Mesenchymal stem cell (in vitro differentiated cells and primary cell): Measurements from ENCODE around the gene UTP18.

Experiments
- DNase-seq: peaks from one replicate; pipeline ENCODE4 v3.0.0-alpha.2; 2013
- H2AFZ ChIP-seq: one replicate; pipeline ENCODE4 v1.6.1; 2013; ENCODE audit warnings: low read depth, mild to moderate bottlenecking, control low read depth, inconsistent platforms, low read length, moderate library complexity
- H2AK5ac ChIP-seq: 2 replicates; pipeline ENCODE4 v1.6.1; 2013; ENCODE audit warnings: low read length, moderate library complexity, mild to moderate bottlenecking, inconsistent platforms; ENCODE audit not compliant: severe bottlenecking
- H2BK120ac ChIP-seq: one replicate; pipeline ENCODE4 v1.6.1; 2013; ENCODE audit warnings: low read depth, mild to moderate bottlenecking, inconsistent platforms, low read length, moderate library complexity
- H2BK12ac ChIP-seq, 2 experiments: one replicate each; pipeline ENCODE4 v1.6.1; 2013; ENCODE audit warnings: inconsistent platforms in 2 of 2, low read length in 2 of 2, mild to moderate bottlenecking in 2 of 2, moderate library complexity in 2 of 2, control low read depth in 1 of 2
- H2BK15ac ChIP-seq: one replicate; pipeline ENCODE4 v1.6.1; 2013; ENCODE audit warnings: mild to moderate bottlenecking, low read depth, inconsistent platforms; ENCODE audit not compliant: poor library complexity, severe bottlenecking
- H2BK5ac ChIP-seq: 2 replicates; pipeline ENCODE4 v1.6.1; 2013; ENCODE audit warnings: low read depth, mild to moderate bottlenecking, low read length, control low read depth, inconsistent platforms; ENCODE audit not compliant: poor library complexity, severe bottlenecking
- H3K14ac ChIP-seq, 2 experiments: one replicate each; pipeline ENCODE4 v1.6.1; 2013; ENCODE audit warnings: inconsistent platforms in 2 of 2, low read length in 2 of 2, control low read depth in 1 of 2, mild to moderate bottlenecking in 1 of 2, moderate library complexity in 1 of 2
- H3K18ac ChIP-seq, 2 experiments: one replicate each; pipeline ENCODE4 v1.6.1; 2013; ENCODE audit warnings: inconsistent platforms in 2 of 2, low read length in 2 of 2, control low read depth in 1 of 2, low read depth in 1 of 2, mild to moderate bottlenecking in 1 of 2
- H3K23ac ChIP-seq, 2 experiments: one replicate each; pipeline ENCODE4 v1.6.1; 2013; ENCODE audit warnings: inconsistent platforms in 2 of 2, low read length in 2 of 2, mild to moderate bottlenecking in 2 of 2, moderate library complexity in 2 of 2, control low read depth in 1 of 2
- H3K27ac ChIP-seq: 2 replicates; pipeline ENCODE4 v1.5.1; 2013; ENCODE audit warnings: mild to moderate bottlenecking, moderate library complexity, low read length, control low read depth, inconsistent platforms; ENCODE audit not compliant: poor library complexity, severe bottlenecking
- H3K27me3 ChIP-seq, 2 experiments: 2 replicates each; pipeline versions ENCODE4 v1.6.1 to v1.7.0; 2013; ENCODE audit warnings: low read length in 2 of 2, mild to moderate bottlenecking in 2 of 2, moderate library complexity in 2 of 2, control low read depth in 1 of 2, inconsistent platforms in 1 of 2; ENCODE audit not compliant: control insufficient read depth in 1 of 2, insufficient read depth in 1 of 2
- H3K36me3 ChIP-seq, 2 experiments: 2 replicates each; pipeline versions ENCODE4 v1.6.1 to v1.7.0; 2013; ENCODE audit warnings: low read length in 2 of 2, control low read depth in 1 of 2, inconsistent platforms in 1 of 2, low read depth in 1 of 2, mild to moderate bottlenecking in 1 of 2; ENCODE audit not compliant: insufficient read depth in 2 of 2, control insufficient read depth in 1 of 2
- H3K4ac ChIP-seq, 2 experiments: one replicate each; pipeline ENCODE4 v1.6.1; 2013; ENCODE audit warnings: inconsistent platforms in 2 of 2, low read length in 2 of 2, mild to moderate bottlenecking in 2 of 2, moderate library complexity in 2 of 2, control low read depth in 1 of 2, low read depth in 1 of 2
- H3K4me1 ChIP-seq: 2 replicates; pipeline ENCODE4 v1.6.1; 2013; ENCODE audit warnings: low read depth, low read length, control low read depth; ENCODE audit not compliant: control insufficient read depth, insufficient read depth
- H3K4me2 ChIP-seq: 2 replicates; pipeline ENCODE4 v1.6.1; 2013; ENCODE audit warnings: low read length, mild to moderate bottlenecking, inconsistent platforms; ENCODE audit not compliant: poor library complexity, severe bottlenecking
- H3K4me3 ChIP-seq, 2 experiments: 2 replicates each; pipeline versions ENCODE4 v1.5.1 to v1.7.0; 2013; ENCODE audit warnings: low read length in 2 of 2, mild to moderate bottlenecking in 2 of 2, control low read depth in 1 of 2, low read depth in 1 of 2; ENCODE audit not compliant: insufficient read depth in 1 of 2
- H3K79me1 ChIP-seq: replicated peaks from 2 replicates; pipeline ENCODE4 v1.6.1; 2013; ENCODE audit warnings: mild to moderate bottlenecking, control low read depth, low read length, inconsistent platforms; ENCODE audit not compliant: poor library complexity, severe bottlenecking
- H3K9ac ChIP-seq: 2 replicates; pipeline ENCODE4 v1.7.0; 2013; ENCODE audit warnings: mild to moderate bottlenecking, low read length, moderate library complexity
- H3K9me3 ChIP-seq: 2 replicates; pipeline ENCODE4 v1.7.0; 2013; ENCODE audit warnings: mild to moderate bottlenecking, low read length; ENCODE audit not compliant: control insufficient read depth
- H4K8ac ChIP-seq: one replicate; pipeline ENCODE4 v1.6.1; 2013; ENCODE audit warnings: inconsistent platforms, mild to moderate bottlenecking, low read length, moderate library complexity
- H4K91ac ChIP-seq: one replicate; pipeline ENCODE4 v1.6.1; 2013; ENCODE audit warnings: mild to moderate bottlenecking, low read length, inconsistent platforms
- WGBS: methylation state at CpG from one replicate; pipeline ENCODE4 v1.1.7; 2013; ENCODE audit warnings: mixed read lengths; 5-methylcytosine and 5-hydroxymethylcytosine counted together

UTP18 gene

GRCh38 chr17:51240275-51240674, 20.1 kb upstream of the UTP18 start:
- H3K4ac ChIP-seq: no peak overlapping the region
- H2AFZ ChIP-seq: no peak overlapping the region
- no peak overlapping the region for H3K27ac ChIP-seq
- H3K18ac ChIP-seq: no peak overlapping the region
- no peak overlapping the region for H2AK5ac ChIP-seq
- no peak overlapping the region for H3K4me3 ChIP-seq
- DNase-seq: no peak
- no peak overlapping the region for H2BK120ac ChIP-seq
- no peak overlapping the region for H2BK12ac ChIP-seq
- WGBS: no CpG with 5 or more reads among the region's 2 CpGs
- no peak overlapping the region for H3K9ac ChIP-seq
- no peak overlapping the region for H3K14ac ChIP-seq
- peaks cover 22% of the 10 kb centered on the region for H3K79me1 ChIP-seq
- peaks cover 3% of the 10 kb centered on the region in 2 experiments for H3K36me3 ChIP-seq
- no peaks in the 10 kb centered on the region for H3K9me3 ChIP-seq
- H3K27me3 ChIP-seq: no peaks in the 10 kb centered on the region
- no peak overlapping the region for H4K91ac ChIP-seq
- no peak overlapping the region for H3K4me2 ChIP-seq
- no peak overlapping the region for H2BK15ac ChIP-seq
- no peak overlapping the region for H3K23ac ChIP-seq
- no peaks in the 10 kb centered on the region for H3K4me1 ChIP-seq
- no peak overlapping the region for H4K8ac ChIP-seq
- no peak overlapping the region for H2BK5ac ChIP-seq

DNA sequence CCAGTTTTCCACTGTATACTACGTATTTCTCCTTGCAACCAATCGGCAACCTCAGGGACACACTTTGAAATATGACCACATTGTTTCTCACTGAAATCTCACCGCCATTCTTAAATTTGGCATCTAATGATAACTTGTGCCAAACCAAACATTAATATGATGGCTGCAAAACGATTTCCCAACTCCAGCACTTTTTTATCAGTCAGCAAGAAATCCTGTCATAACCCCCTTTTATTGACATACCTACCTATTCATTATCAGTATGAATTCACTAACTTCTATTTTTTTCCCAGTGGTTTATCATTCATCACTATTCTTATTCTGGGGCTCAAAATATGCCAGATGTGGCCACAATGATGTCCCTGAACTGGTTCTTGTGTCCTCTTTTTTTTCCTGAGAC, 16.3 kb upstream of the UTP18 start:
- no peak overlapping the region for H2BK120ac ChIP-seq
- no peaks in the 10 kb centered on the region for H3K27me3 ChIP-seq
- no peak overlapping the region for H2AFZ ChIP-seq
- no peak overlapping the region for H2BK12ac ChIP-seq
- no peak overlapping the region for H2BK15ac ChIP-seq
- H3K4me2 ChIP-seq: no peak overlapping the region
- no peak overlapping the region for H3K27ac ChIP-seq
- H2AK5ac ChIP-seq: no peak overlapping the region
- no peak overlapping the region for H2BK5ac ChIP-seq
- no peak overlapping the region for H4K91ac ChIP-seq
- no peak for DNase-seq
- no peak overlapping the region for H4K8ac ChIP-seq
- H3K4me3 ChIP-seq: no peak overlapping the region
- no peak overlapping the region for H3K18ac ChIP-seq
- H3K4me1 ChIP-seq: no peaks in the 10 kb centered on the region
- H3K9ac ChIP-seq: no peak overlapping the region
- WGBS: 84% methylated on average over 4 of the region's 4 CpGs
- no peak overlapping the region for H3K23ac ChIP-seq
- H3K14ac ChIP-seq: no peak overlapping the region
- H3K4ac ChIP-seq: no peak overlapping the region
- peaks cover 0 to 6% of the 10 kb centered on the region in 2 experiments for H3K36me3 ChIP-seq
- H3K9me3 ChIP-seq: no peaks in the 10 kb centered on the region
- H3K79me1 ChIP-seq: peaks cover 17% of the 10 kb centered on the region

GRCh38 chr17:51245535-51245934, 14.8 kb upstream of the UTP18 start:
- no peak overlapping the region for H2AK5ac ChIP-seq
- no peak overlapping the region for H2BK15ac ChIP-seq
- no peak overlapping the region for H2BK12ac ChIP-seq
- H2BK120ac ChIP-seq: no peak overlapping the region
- DNase-seq: no peak
- no peak overlapping the region for H4K8ac ChIP-seq
- no peak overlapping the region for H2AFZ ChIP-seq
- no CpG with 5 or more reads among the region's 1 CpG for WGBS
- peaks cover 0 to 6% of the 10 kb centered on the region in 2 experiments for H3K36me3 ChIP-seq
- no peak overlapping the region for H3K27ac ChIP-seq
- no peak overlapping the region for H3K14ac ChIP-seq
- no peaks in the 10 kb centered on the region for H3K9me3 ChIP-seq
- no peaks in the 10 kb centered on the region for H3K27me3 ChIP-seq
- H3K4me3 ChIP-seq: no peak overlapping the region
- no peak overlapping the region for H3K23ac ChIP-seq
- no peak overlapping the region for H3K18ac ChIP-seq
- peaks cover 21% of the 10 kb centered on the region for H3K79me1 ChIP-seq
- no peak overlapping the region for H3K4ac ChIP-seq
- no peaks in the 10 kb centered on the region for H3K4me1 ChIP-seq
- H2BK5ac ChIP-seq: no peak overlapping the region
- H3K4me2 ChIP-seq: no peak overlapping the region
- no peak overlapping the region for H4K91ac ChIP-seq
- no peak overlapping the region for H3K9ac ChIP-seq

DNA sequence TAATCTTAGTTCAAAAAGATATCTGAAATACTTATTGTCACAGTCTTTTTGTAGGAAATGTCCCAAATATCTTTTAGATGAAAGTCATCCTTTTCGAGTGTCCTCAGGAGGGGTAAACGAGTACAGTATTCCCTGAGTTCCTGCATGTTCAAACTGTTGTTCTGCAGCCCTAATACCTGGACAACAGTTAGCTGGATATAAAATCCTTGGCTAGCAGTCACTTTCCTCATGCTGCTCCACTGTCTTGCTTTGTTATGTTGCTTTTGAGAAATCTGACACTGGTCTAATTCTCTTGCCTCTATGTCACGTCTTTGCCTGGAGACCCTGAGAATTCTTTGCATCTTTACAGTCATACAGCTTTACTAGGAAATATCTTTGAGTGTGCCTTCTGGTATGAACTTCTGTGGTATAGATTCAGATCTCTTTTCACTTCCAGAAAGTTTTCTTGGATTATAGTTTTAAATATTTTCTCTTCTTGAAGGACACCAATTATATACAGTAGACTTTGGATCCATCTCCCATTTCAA, 10.0 kb upstream of the UTP18 start:
- H3K4me2 ChIP-seq: no peak overlapping the region
- H3K9ac ChIP-seq: no peak overlapping the region
- H3K9me3 ChIP-seq: no peaks in the 10 kb centered on the region
- no peak overlapping the region for H4K8ac ChIP-seq
- H3K27me3 ChIP-seq: no peaks in the 10 kb centered on the region
- no peak overlapping the region for H2BK15ac ChIP-seq
- no peaks in the 10 kb centered on the region for H3K4me1 ChIP-seq
- no peak overlapping the region for H4K91ac ChIP-seq
- no peak overlapping the region for H3K27ac ChIP-seq
- no peak overlapping the region for H2BK120ac ChIP-seq
- no peak overlapping the region for H3K4me3 ChIP-seq
- peaks cover 0 to 42% of the 10 kb centered on the region in 2 experiments for H3K36me3 ChIP-seq
- H3K4ac ChIP-seq: no peak overlapping the region
- no peak overlapping the region for H2BK12ac ChIP-seq
- H2AFZ ChIP-seq: no peak overlapping the region
- H2AK5ac ChIP-seq: no peak overlapping the region
- no peak overlapping the region for H3K14ac ChIP-seq
- no peak overlapping the region for H2BK5ac ChIP-seq
- no peak overlapping the region for H3K18ac ChIP-seq
- WGBS: 100% methylated on average over 2 of the region's 3 CpGs
- no peak overlapping the region for H3K23ac ChIP-seq
- peaks cover 21% of the 10 kb centered on the region for H3K79me1 ChIP-seq
- DNase-seq: no peak
